Aorta (tissue), 5 donors: Measurements from ENCODE around the gene COL7A1. TPM values are rescaled to one million over a fixed set of nuclear protein-coding genes. Genes with fewer than 3 reads are reported as not detected.

Experiments
- ATAC-seq: fragments of 200-7000 bp; cut with Tn5 transposase; one replicate; pipeline ENCODE4 v1.9.1; 2022; ENCODE audit warnings: moderate library complexity; ENCODE audit not compliant: low FRiP score
- DNase-seq, 2 donors: peaks; one replicate each; pipeline ENCODE4 v3.0.0-alpha.2; 2020
- H3K27ac ChIP-seq, 2 donors: one replicate each; pipeline ENCODE4 v1.5.1; 2013; ENCODE audit warnings: low read length in 2 of 2, mild to moderate bottlenecking in 2 of 2, moderate library complexity in 2 of 2, control low read depth in 1 of 2, inconsistent platforms in 1 of 2, low read depth in 1 of 2
- H3K27me3 ChIP-seq, 2 donors: one replicate each; pipeline ENCODE4 v1.6.1; 2013; ENCODE audit warnings: control low read depth in 1 of 2, low read length in 1 of 2, mild to moderate bottlenecking in 1 of 2, moderate library complexity in 1 of 2; ENCODE audit not compliant: insufficient read depth in 2 of 2, control insufficient read depth in 1 of 2
- H3K36me3 ChIP-seq, 2 donors: one replicate each; pipeline ENCODE4 v1.6.1; 2013; ENCODE audit warnings: control low read depth in 1 of 2, low read length in 1 of 2, mild to moderate bottlenecking in 1 of 2; ENCODE audit not compliant: insufficient read depth in 2 of 2, control insufficient read depth in 1 of 2
- H3K4me1 ChIP-seq, 2 donors: one replicate each; pipeline ENCODE4 v1.6.1; 2013; ENCODE audit warnings: low read length in 2 of 2, control low read depth in 1 of 2, mild to moderate bottlenecking in 1 of 2, moderate library complexity in 1 of 2; ENCODE audit not compliant: insufficient read depth in 2 of 2, control insufficient read depth in 1 of 2
- H3K4me3 ChIP-seq, 2 donors: one replicate each; pipeline ENCODE4 v1.5.1; 2013; ENCODE audit warnings: low read length in 2 of 2, control low read depth in 1 of 2, mild to moderate bottlenecking in 1 of 2
- H3K9me3 ChIP-seq: one replicate; pipeline ENCODE4 v1.6.1; 2013; ENCODE audit warnings: mild to moderate bottlenecking, low read length; ENCODE audit not compliant: control insufficient read depth
- WGBS, 2 donors: extraction: QIAGEN DNeasy Blood & Tissue Kit; methylation state at CpG; one replicate each; pipeline ENCODE4 v1.1.7; 2013; 5-methylcytosine and 5-hydroxymethylcytosine counted together
- intact Hi-C, 2 donors: fragments of 100-400 bp; cut with DNase I; formaldehyde crosslinking; loops; one replicate each; pipeline versions ENCODE4 v1.14.2 to v1.15.0; 2022
- polyA plus RNA-seq, 2 donors: library from polyadenylated mRNA; stranded (reverse); fragments of 200-250 nt; gene quantifications; one replicate each; pipeline ENCODE4 v1.2.3, GENCODE V29; 2013
- total RNA-seq, 2 donors: library from RNA; stranded (reverse); fragmentation: NEBNext Ultra II Directional; extraction: Animal tissue kit (Norgen Biotek cat#: 25700); gene quantifications; one replicate each; pipeline ENCODE4 v1.2.1, GENCODE V29; 2021
- donor health status: healthy with polysubstance abuse.
- donor health status: Bipolar disorder and iron deficiency.
- donor health status: DM: no; HTN: no; CAD: no.
- donor health status: DM: no; HTN: no; CAD: no.
- donor health status: DM: yes; HTN: yes; CAD: no.

Gene COL7A1
- total and polyA plus RNA-seq, 4 donors = 3.9 to 217 (median 6.0) TPM

DNA sequence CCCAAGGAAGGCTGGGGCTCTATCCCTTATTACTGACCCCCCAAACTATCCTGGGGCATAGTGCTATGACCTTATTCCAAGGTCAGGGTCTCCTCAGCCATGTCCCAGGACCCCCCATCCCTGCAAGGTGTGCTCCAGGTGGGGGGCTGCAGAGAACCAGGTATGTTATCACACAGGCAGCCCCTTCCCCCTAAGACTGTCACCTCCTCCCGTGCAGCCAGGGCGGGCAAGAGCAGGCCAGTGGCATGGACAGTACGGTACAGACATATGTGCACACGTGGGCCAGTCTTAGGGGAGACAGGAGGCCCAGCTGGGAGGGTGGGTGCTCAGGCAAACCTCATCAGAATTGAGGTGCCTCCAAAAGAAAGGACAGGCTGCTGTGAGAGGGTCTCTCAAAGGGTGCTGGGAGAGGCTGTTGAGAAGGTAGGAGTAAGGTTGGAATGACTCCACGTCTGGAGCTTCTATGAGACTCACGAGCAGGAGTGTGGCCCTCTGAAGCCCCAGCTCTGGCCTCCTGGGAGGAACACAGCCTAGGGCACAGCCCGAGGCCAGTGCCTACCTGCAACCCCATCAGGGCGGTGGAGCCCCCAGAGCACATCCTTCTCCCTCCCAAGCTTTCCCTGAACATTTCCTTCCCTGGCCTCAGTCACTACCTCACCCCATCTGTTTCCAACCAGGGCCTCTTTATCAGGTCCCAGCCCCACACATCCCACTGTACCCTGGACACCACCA is 1.7 kb upstream of the COL7A1 start:
- H3K27ac ChIP-seq = peak overlapping the region in 1 of 2 donors; percentile 22
- H3K27me3 ChIP-seq = no peaks in the 10 kb centered on the region
- ATAC-seq (no peak), DNase-seq (no peak)
- peaks cover 0 to 10% of the 10 kb centered on the region in 2 donors for H3K36me3 ChIP-seq
- H3K9me3 ChIP-seq = no peaks in the 10 kb centered on the region
- intact Hi-C loops = loop anchor here (2.0 to 5.0 kb wide), 3 partner anchors 36 to 40 kb away; partner anchors contain the start of genes PFKFB4 (in 1 of the 2) and SLC26A6 (in 1 of the 2)
- H3K4me1 ChIP-seq = no peaks in the 10 kb centered on the region
- WGBS, 2 donors = 81% methylated on average over 8 of the region's 8 CpGs
- H3K4me3 ChIP-seq = no peak overlapping the region

DNA sequence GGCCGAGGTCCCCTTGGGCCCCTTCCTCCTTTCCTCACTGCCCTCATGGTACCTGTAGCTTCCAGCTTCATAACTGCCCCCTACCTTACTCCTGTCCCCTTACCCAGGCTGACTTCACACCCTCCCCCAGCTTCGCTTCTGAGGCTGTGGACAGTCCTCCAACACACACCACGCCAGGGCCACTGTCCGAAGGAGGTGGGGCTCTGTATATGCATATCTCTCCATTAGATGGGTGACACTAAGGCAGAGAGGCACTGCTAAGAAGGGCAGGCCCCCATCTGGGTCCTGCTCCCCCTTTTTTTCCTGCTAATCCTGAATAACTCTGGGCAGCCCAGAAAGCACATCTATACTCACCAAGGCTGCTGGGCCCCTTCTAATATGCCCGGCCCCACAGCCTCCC is 1.0 kb upstream of the COL7A1 start:
- ATAC-seq (no peak), DNase-seq (no peak)
- intact Hi-C loops = loop anchor here (2.0 to 5.0 kb wide), 3 partner anchors 35 to 41 kb away; partner anchors contain the start of genes PFKFB4 (in 1 of the 2) and SLC26A6 (in 1 of the 2)
- Histone ChIP-seq H3K4me3 (no peak overlapping the region), H3K27me3 (no peaks in the 10 kb centered on the region), H3K27ac (no peak overlapping the region), H3K36me3 (peaks cover 0 to 5% of the 10 kb centered on the region in 2 donors), H3K9me3 (no peaks in the 10 kb centered on the region), H3K4me1 (no peaks in the 10 kb centered on the region)
- WGBS, 2 donors = 78 to 86% methylated on average over 5 of the region's 5 CpGs

DNA sequence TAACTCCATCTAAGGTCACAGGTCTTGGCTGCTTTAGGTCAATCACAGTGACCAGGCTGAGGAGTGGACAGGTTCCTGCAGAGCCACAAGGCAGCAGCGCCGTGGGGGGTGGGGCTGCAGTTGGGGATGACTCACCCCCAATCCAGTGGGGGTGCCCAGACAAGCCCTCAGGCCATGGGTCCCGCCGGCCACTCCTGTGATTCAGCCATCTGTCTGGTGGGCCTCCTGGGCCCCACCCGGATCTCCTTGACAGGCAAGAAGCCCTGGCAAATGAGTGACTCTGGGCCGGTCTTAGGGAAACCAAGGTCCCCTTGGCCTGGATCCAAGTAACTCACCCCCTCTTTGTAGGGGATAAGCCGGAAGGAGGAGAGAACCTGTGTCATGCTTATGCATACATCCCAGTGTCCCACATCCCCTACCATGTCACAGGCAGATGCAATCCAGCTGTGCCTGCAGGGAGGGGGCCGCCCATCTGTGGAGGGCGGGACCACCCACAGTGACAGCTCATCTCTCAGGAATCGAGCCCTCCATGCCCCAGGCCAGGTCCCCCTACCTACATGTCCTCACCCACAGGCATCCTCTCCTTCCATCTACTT is 495 bp upstream of the COL7A1 start:
- Histone ChIP-seq H3K27me3 (no peaks in the 10 kb centered on the region), H3K9me3 (no peaks in the 10 kb centered on the region), H3K36me3 (peaks cover 0 to under 1% of the 10 kb centered on the region in 2 donors), H3K27ac (no peak overlapping the region), H3K4me1 (no peaks in the 10 kb centered on the region), H3K4me3 (no peak overlapping the region)
- no peak for ATAC-seq
- peak; percentile 78 to 89 for DNase-seq
- intact Hi-C loops = loop anchor here (2.0 to 5.0 kb wide), 3 partner anchors 35 to 42 kb away; partner anchors contain the start of genes PFKFB4 (in 1 of the 2) and SLC26A6 (in 1 of the 2)
- 42 to 47% methylated on average over 10 of the region's 10 CpGs for WGBS, 2 donors

DNA sequence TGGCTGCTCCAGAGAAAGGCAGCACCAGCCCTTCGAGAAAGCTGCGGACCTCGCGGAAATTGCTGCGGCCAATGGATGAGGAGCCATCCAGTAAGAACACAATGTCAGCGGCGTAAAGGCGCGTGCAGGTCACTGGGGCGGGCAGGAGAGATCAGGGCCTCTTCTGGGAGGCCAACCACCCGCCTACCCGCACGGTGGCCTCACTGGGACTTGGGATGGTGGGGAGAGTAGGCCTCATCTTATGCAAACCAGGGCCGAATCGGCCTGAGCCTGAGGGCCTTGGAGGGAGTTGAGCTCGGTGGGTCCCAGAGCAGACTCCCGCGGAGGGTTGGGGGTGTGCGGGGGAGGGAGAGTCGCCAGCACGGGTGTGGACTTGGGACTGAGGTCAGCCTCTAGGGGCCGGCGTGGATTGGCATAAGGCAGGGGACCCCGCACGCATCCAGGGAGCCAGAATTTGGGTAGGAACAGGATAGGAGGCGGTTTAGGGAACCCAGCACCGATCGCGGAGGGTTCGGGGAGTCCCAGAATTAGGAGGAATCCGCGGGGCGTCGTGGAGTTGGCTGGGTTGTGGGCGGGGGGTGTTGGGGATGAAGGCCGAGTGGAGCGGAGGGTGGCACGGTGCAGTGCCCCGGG is 596 bp downstream of the COL7A1 start:
- ATAC-seq (no peak), DNase-seq (no peak)
- H3K9me3 ChIP-seq = no peaks in the 10 kb centered on the region
- H3K4me1 ChIP-seq = no peaks in the 10 kb centered on the region
- no peak overlapping the region for H3K27ac ChIP-seq
- intact Hi-C loops = loop anchor here (5.0 kb wide), 2 partner anchors 37 to 43 kb away; partner anchors contain the start of genes PFKFB4 (in 1 of the 2) and SLC26A6 (in 1 of the 2)
- H3K27me3 ChIP-seq = no peaks in the 10 kb centered on the region
- peak overlapping the region in 1 of 2 donors; percentile 17 for H3K4me3 ChIP-seq
- 41 to 45% methylated on average over 34 to 39 of the region's 39 CpGs for WGBS, 2 donors
- no peaks in the 10 kb centered on the region for H3K36me3 ChIP-seq

DNA sequence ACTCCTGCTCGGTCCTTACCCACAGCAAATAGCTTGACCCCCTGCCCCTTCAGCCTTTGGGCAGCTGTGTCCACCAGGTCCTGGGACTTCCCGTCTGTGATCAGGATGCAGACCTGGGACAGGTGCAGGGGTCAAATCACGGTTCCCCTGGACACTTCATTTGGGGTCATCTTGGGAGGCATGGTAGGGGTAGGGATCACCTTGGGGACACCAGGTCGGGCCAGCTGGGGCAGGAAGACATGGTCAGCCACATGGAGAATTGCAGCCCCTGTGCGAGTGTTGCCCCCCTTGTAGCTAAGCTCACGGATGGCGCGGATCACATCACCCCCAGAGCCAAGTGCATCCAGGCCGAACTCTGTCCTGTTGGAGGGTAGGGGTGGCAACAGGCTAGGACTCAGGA is 1.8 kb downstream of the COL7A1 start:
- no peak overlapping the region for H3K27ac ChIP-seq
- H3K4me3 ChIP-seq = no peak overlapping the region
- intact Hi-C loops = no loop called here
- H3K4me1 ChIP-seq = no peaks in the 10 kb centered on the region
- ATAC-seq (no peak), DNase-seq (no peak)
- 95 to 96% methylated on average over 9 of the region's 9 CpGs for WGBS, 2 donors
- H3K27me3 ChIP-seq = no peaks in the 10 kb centered on the region
- no peaks in the 10 kb centered on the region for H3K36me3 ChIP-seq
- H3K9me3 ChIP-seq = no peaks in the 10 kb centered on the region

DNA sequence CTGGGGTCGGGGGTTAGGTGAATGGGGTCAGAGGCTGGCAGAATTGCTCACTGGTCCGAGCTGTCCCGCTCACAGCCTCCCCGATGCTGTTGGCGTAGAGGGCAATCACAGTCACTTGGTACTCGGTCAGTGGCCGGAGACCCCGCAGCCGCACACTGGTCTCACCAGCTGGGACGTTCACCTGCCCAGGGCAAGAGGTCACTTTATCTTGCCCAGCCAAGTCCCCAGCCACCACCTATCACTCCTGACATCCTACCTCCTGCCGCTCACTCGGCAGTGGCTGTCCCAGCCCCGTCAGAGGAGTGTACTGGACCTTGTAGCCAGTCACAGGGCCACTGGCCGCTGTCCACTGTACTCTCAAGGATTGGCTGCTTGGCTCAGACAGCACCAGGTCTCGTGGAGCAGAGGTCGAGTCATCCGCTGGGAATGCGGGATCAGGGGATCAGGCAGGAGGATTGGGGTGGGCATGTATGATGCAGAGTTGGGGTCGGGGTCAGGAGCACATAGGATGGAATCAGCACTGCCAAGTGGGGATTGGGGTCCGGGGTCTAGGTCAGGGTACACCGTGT is 2.5 kb downstream of the COL7A1 start:
- 93 to 96% methylated on average over 21 of the region's 21 CpGs for WGBS, 2 donors
- intact Hi-C loops = no loop called here
- H3K9me3 ChIP-seq = no peaks in the 10 kb centered on the region

DNA sequence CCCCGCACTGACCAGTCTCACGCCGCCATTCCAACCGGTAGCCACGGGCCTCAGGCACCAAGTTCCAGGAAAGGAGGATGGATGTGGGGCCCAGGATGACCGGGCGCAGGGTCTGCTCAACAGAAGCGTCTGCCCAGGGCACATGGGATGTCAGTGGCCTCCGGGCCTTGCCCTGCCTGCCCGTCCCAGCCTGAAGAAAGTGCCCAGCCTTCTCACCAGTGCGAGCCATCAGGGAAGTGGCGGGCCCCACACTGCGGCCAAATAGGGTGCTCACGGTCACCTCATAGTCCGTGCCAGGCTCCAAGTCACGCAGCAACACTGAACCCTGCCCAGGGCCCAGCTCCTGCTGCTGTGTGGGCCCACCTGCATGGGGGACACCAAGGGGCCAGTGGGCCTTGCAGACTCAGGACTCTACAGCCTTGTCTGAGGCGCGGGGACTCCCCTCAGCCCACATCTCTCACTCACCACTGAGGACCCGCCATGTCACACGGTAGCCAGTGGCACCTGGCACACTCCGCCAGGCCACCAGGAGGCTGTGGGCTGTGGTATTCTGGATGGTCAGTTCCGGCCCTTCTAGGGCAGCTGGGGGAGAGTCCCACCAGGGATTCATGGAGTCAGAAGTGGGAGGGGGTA is 3.1 kb downstream of the COL7A1 start:
- no peak overlapping the region for H3K27ac ChIP-seq
- no peak overlapping the region for H3K4me3 ChIP-seq
- ATAC-seq = no peak
- no peaks in the 10 kb centered on the region for H3K27me3 ChIP-seq
- no peaks in the 10 kb centered on the region for H3K9me3 ChIP-seq
- DNase-seq = no peak
- H3K36me3 ChIP-seq = no peaks in the 10 kb centered on the region
- intact Hi-C loops = no loop called here
- no peaks in the 10 kb centered on the region for H3K4me1 ChIP-seq
- 94 to 95% methylated on average over 20 to 22 of the region's 22 CpGs for WGBS, 2 donors

More for the DNA sequence above, 2.5 kb downstream of the COL7A1 start:
- H3K4me3 ChIP-seq = no peak overlapping the region
- H3K36me3 ChIP-seq = no peaks in the 10 kb centered on the region
- no peak overlapping the region for H3K27ac ChIP-seq
- H3K4me1 ChIP-seq = no peaks in the 10 kb centered on the region
- DNase-seq (no peak), ATAC-seq (no peak)
- no peaks in the 10 kb centered on the region for H3K27me3 ChIP-seq

DNA sequence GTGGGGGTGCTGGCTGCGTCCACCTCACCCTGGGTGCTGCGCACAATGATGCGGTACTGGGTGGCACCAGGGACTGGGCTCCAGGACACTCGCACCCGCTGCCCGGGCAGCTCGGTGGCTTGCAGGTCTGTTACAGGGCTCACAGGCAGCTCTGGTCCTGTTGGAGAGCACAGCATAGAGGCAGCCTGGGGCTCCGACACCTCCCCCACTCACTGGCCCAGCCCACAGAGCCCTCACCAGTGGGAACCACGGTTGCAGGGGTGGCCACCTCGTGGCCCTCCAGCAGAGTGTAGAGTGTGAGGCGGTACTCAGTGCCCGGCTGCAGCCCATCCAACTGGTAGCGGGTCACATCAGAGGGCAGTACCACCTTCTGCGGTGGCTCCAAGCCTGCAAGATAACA is 3.7 kb downstream of the COL7A1 start:
- H3K36me3 ChIP-seq = no peaks in the 10 kb centered on the region
- 95 to 97% methylated on average over 12 to 14 of the region's 14 CpGs for WGBS, 2 donors
- ATAC-seq (no peak), DNase-seq (no peak)
- no peak overlapping the region for H3K27ac ChIP-seq
- H3K27me3 ChIP-seq = no peaks in the 10 kb centered on the region
- intact Hi-C loops = no loop called here
- H3K9me3 ChIP-seq = no peaks in the 10 kb centered on the region
- no peak overlapping the region for H3K4me3 ChIP-seq
- H3K4me1 ChIP-seq = no peaks in the 10 kb centered on the region
